ENCODE results near the gene ARHGEF7. TPM values are rescaled to one million over a fixed set of nuclear protein-coding genes. Genes with fewer than 3 reads are reported as not detected.
A peak's percentile ranks its signal among the peaks of the same experiment; 100 is the strongest.

ARHGEF7 gene
- total RNA-seq, 1 donor from 2014 or later, result 307 TPM

DNA sequence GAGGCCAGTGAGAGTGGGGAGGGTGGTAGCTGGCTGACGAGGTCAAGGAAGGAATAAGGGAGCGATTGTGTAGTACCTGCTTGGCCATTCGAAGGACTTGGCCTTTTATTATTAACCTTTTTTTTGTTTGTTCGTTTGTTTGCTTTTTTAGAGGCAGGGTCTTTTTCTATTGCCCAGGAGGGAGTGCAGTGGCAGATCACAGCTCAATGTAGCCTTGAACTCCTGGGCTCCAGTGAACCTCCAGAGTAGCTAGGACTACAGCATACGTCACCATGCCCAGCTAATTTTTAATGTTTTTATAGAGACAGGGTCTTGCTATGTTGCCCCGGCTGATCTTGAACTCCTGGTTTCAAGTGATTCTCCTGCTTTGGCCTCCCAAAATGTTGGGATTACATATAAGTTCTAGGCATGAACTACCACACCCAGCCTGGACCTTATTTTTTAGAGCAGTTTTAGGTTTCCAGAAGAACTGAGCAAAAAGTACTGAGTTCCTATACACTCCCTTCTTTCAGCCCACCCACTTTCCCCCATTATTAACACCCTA is 25.5 kb downstream of the ARHGEF7 start:
- no peak for DNase-seq

GRCh38 chr13:111142472-111142871 is 27.4 kb downstream of the ARHGEF7 start:
- DNase-seq, result no peak

- DNase-seq, result no peak
Measured at GRCh38 chr13:111143865-111144540, 28.9 kb downstream of the ARHGEF7 start.

GRCh38 chr13:111145071-111145470 is 30.0 kb downstream of the ARHGEF7 start:
- no peak for DNase-seq

DNA sequence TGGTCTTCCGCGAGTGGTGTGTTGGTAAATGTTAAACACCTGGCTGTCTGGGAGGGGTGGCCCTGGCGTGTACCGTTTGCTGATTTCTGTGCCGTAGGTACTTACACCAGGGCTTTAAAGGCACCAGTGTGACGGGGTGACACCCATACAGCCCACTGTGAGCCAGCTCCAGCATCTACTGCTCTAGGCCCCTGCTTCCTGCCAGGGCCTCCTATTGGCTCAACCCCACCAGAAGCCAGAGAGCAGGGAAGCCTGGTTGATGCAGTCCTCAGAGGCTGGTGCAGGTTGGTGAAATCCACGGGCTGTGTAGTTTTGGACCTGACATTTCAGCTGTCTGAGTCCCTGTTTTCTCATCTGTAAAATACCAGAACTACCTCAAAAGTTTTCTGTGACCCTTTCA is 30.4 kb downstream of the ARHGEF7 start:
- no peak for DNase-seq

GRCh38 chr13:111152844-111153243 is 37.7 kb downstream of the ARHGEF7 start:
- no peak for DNase-seq

- peak; percentile 95 for DNase-seq
Measured at GRCh38 chr13:111153279-111153976, 38.3 kb downstream of the ARHGEF7 start.

DNA sequence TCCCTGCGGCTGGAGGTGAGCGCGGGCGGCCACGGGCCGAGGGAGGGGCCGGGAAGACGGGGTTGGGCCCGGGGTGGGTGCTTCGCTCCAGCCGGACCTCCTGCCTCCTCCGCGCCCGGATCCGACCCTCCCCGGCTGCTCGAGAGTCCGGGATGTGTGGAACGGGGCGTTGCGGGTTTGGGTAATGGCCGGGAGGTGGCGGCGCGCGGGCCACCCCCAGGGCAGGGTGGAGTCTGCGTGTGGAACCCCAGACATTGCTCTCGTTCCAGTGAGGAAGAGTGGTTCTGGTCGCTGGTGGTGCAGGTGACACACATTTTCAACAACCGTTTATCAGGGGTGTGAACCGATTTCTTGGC is 38.8 kb downstream of the ARHGEF7 start:
- DNase-seq, result no peak

DNA sequence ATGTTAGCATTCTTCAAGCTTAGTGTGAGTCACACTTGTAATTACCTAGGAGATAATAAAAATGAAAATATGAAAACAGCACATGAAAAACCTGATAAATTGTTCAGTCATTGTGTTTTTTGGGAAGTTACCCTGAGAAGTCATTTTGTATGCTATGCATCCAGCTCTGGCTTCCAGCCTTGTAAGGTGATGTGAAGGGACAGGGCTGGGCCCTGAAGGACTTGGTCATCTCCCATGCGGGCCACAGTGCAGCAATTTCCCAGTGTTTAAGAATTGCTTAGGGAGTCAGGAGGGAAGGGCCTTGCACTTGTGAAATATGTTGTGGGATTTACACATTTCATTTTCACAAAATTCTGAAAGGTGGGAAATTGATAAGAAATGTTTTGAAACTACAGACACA is 41.3 kb downstream of the ARHGEF7 start:
- no peak for DNase-seq

- DNase-seq, result no peak
Measured at GRCh38 chr13:111158136-111158805, 43.2 kb downstream of the ARHGEF7 start.

- no peak for DNase-seq
Measured at GRCh38 chr13:111159362-111160320, 44.5 kb downstream of the ARHGEF7 start.

- no peak for DNase-seq
Measured at GRCh38 chr13:111160648-111161047, 45.5 kb downstream of the ARHGEF7 start.

GRCh38 chr13:111161601-111162600 is 46.8 kb downstream of the ARHGEF7 start:
- DNase-seq, result no peak

DNA sequence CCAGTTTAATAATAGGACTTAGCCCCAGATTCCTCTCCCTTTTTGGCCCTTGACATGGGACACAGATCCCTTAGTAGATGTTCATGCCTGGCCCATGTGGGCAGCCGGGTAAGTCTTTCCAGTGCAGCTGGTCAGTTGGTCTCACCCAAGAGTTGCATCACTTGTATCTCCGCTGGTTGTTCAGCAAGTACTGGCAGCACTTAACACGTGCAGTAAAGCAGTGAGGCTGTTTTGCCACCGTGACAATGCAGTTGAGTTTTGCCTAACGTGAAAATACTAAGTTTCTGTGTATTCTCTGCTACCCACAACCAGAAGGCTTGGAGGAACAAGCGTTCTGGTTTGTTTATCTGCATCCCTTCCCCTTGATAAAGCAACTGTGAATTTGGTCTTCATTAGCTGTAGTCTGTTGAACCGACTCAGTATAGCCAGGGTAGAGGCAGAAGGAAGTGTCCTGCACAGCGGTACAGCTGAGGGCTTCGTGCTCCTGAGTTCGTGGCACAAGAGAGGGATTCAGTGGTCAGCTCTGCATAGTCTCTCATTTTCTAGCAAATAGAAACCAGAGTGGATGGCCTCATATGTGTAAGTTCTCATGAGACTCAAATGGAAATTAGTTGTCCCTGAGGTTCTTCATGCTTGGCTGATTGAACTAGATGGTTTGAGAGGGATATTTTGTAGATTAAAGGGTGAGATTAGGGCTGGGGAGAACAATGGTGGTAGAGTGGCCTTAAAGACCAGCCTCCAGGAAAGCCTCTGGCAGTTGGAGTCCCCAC is 50.3 kb downstream of the ARHGEF7 start:
- DNase-seq, result no peak

GRCh38 chr13:111166882-111167675 is 52.0 kb downstream of the ARHGEF7 start:
- no peak for DNase-seq

DNA sequence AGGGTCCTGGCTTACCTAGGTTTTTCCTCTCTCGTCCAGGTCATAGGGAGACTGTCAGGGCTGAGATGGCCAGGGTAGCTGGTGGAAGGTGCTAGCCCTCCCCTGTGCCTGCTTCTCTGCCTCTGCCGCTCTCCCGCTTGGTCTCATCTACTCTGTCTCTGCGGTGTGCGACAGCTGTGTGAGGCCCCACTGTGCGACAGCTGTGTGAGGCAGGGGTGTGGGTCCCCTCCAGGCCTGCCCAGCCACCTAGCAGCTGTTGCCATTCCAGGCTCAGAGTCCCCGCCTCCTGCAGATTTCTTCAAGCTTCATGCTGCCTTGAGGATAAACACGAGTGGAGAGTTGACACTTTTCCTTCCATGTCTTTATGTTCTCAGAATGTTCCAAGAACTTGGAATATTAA is 53.0 kb downstream of the ARHGEF7 start:
- DNase-seq, result no peak

GRCh38 chr13:111171112-111171511 is 56.0 kb downstream of the ARHGEF7 start:
- no peak for DNase-seq

- DNase-seq, result no peak
Measured at GRCh38 chr13:111171629-111172028, 56.5 kb downstream of the ARHGEF7 start.

- DNase-seq, result peak; percentile 59
Measured at GRCh38 chr13:111174377-111175114, 59.4 kb downstream of the ARHGEF7 start.
